ENCODE measurements around the gene SYT7.
"Not testable (repeated sequence)": the region's sequence is repeated elsewhere in the genome, so short reads cannot be mapped to it uniquely, and the experiment has no call there.

SYT7 gene

GRCh38 chr11:61476371-61476770 is 104.5 kb downstream of the SYT7 start:
- DNase-seq (ENCODE audit: low spot score), result no peak

- DNase-seq (ENCODE audit: low spot score), result no peak
Observed at GRCh38 chr11:61475433-61475832, 105.4 kb downstream of the SYT7 start.

- no peak for DNase-seq (ENCODE audit: low spot score)
Observed at GRCh38 chr11:61474013-61474643, 106.7 kb downstream of the SYT7 start.

GRCh38 chr11:61473370-61474012 is 107.4 kb downstream of the SYT7 start:
- DNase-seq (ENCODE audit: low spot score), result no peak

GRCh38 chr11:61472868-61473267 is 108.0 kb downstream of the SYT7 start:
- no peak for DNase-seq (ENCODE audit: low spot score)

GRCh38 chr11:61472282-61472681 is 108.6 kb downstream of the SYT7 start:
- no peak for DNase-seq (ENCODE audit: low spot score)

- no peak for DNase-seq (ENCODE audit: low spot score)
Observed at GRCh38 chr11:61468002-61468401, 112.9 kb downstream of the SYT7 start.

GRCh38 chr11:61467602-61468001 is 113.3 kb downstream of the SYT7 start:
- not testable (repeated sequence) for DNase-seq (ENCODE audit: low spot score)
